Measurements from ENCODE around the gene KIFC3. TPM values are rescaled to one million over a fixed set of nuclear protein-coding genes. Genes with fewer than 3 reads are reported as not detected.

The KIFC3 gene
- total RNA-seq, 4 donors from 2014 or later, result 116 to 206 (median 164) TPM

DNA sequence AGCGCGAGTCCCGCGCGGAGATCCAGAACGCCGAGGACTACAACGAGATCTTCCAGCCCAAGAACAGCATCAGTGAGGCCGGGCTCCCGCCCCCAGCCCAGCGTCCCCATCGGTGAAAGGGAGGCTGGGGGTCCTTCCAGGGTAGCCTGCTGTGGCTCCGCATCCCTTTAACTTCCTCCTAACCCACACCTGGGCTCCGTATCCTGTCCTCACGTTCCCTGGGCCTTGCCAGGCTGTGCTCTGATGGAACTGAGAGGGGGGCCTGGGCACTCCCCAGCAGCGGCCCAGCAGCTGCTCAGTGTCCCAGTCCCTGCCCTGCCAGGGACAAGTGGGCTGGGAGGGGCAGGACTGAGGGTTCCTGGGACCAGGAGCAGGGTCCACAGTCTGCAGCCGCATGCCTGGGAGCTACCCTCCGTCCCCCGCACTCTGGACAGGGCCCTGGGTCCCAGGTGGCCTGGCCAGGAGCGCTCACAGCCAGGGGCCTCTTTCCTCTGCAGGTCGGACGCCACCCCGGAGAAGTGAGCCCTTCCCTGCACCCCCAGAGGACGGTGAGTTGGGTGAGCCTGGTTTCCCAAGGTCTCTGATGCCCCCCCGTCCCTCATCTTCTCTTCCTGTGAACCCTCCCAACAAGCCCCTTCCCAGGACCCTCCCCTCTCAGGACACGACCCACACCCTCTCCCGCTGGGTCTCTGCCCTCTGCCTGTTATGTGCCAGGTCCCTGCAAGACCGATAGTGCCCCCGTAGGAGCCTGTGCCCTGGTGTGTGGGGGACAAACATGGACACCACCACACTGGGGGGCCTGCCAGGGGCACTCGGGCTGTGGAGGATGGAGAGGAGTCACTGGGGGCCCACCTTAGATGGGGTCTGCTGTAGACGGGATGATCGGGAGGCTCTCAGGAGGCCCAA lies 48.6 kb downstream of the KIFC3 start:
- no peak for DNase-seq (ENCODE audit: low spot score in 2 of 2)

DNA sequence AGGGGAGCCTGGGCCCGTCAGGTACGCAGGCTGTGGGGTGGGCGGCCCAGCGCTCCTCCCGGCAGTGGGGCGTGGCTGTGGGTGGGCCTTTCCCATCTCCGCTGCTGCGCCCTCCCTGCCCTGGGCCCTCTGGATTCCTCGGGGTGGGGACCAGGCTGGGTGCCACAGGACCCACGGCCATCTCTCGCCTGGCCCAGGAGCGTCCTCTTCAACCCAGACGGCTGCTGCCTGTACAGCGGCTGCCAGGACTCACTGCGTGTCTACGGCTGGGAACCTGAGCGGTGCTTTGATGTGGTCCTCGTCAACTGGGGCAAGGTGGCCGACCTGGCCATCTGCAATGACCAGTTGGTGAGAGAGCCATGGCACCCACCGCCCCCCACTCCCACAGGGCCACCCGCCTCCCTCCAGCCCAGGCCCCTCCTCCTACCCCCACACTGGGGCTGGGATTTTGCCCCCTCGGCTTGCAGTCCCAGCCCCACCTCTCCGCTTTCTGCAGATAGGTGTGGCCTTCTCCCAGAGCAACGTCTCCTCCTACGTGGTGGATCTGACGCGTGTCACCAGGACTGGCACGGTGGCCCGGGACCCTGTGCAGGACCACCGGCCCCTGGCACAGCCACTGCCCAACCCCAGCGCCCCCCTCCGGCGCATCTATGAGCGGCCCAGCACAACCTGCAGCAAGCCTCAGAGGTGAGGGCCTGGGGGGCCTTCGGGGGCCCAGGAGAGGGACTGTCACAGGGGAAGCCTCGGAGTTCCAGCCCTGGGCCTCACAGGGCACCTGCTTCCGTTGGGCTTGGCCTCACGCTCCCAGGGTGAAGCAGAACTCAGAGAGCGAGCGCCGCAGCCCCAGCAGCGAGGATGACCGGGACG lies 49.5 kb downstream of the KIFC3 start:
- WGBS, 2 donors, result 81 to 85% methylated on average over 20 to 43 of the region's 44 CpGs
- TF ChIP-seq CTCF (IDR thresholded peaks at IDR 0.05), result no peak
- no peak for TF ChIP-seq POLR2A (IDR thresholded peaks at IDR 0.05)
- no peak for DNase-seq (ENCODE audit: low spot score in 2 of 2)
- no peak overlapping the region for H3K4me3 ChIP-seq (ENCODE audit: low read depth, poor library complexity, severe bottlenecking)
- intact Hi-C loops (cut with DNase I; ENCODE audit: low total_unique reads), result loop anchor here (10.0 kb wide), 2 partner anchors 112 to 242 kb away; no protein-coding TSS in a partner anchor

More for the DNA sequence above, 48.6 kb downstream of the KIFC3 start:
- 92 to 93% methylated on average over 25 to 31 of the region's 32 CpGs for WGBS, 2 donors
- no peak overlapping the region for H3K4me3 ChIP-seq (ENCODE audit: low read depth, poor library complexity, severe bottlenecking)
- TF ChIP-seq CTCF (IDR thresholded peaks at IDR 0.05) (no peak), POLR2A (IDR thresholded peaks at IDR 0.05) (no peak)
- intact Hi-C loops (cut with DNase I; ENCODE audit: low total_unique reads), result loop anchor here (10.0 kb wide), 2 partner anchors 111 to 241 kb away; no protein-coding TSS in a partner anchor

DNA sequence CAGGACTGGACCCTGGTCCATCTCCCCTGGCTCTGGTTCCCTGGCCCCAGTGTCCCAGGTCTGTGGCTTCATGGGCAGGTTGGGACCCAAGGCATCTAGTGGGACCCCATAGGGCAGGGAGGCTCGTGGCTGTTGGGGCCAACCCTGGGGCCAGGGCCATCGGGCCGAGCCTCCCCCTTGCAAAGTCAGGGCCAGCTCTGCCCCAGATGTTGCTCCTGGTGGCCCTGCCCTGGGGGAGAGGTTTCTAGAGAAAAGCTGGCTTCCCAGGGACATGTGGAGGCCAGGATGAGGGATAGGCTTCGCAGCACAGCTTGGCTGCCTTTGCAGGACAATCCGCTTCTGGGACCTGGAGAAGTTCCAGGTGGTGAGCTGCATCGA lies 50.1 kb downstream of the KIFC3 start:
- 75 to 85% methylated on average over 3 to 6 of the region's 6 CpGs for WGBS, 2 donors
- H3K4me3 ChIP-seq (ENCODE audit: low read depth, poor library complexity, severe bottlenecking), result no peak overlapping the region
- intact Hi-C loops (cut with DNase I; ENCODE audit: low total_unique reads), result loop anchor here (10.0 kb wide), 2 partner anchors 113 to 243 kb away; no protein-coding TSS in a partner anchor
- DNase-seq (ENCODE audit: low spot score in 2 of 2), result no peak
- TF ChIP-seq POLR2A (IDR thresholded peaks at IDR 0.05) (no peak), CTCF (IDR thresholded peaks at IDR 0.05) (no peak)

GRCh38 chr16:57751539-57752202 lies 50.6 kb downstream of the KIFC3 start:
- intact Hi-C loops (cut with DNase I; ENCODE audit: low total_unique reads), result loop anchor here (10.0 kb wide), 2 partner anchors 113 to 243 kb away; no protein-coding TSS in a partner anchor
- TF ChIP-seq CTCF (IDR thresholded peaks at IDR 0.05), result no peak
- no peak for TF ChIP-seq POLR2A (IDR thresholded peaks at IDR 0.05)
- H3K4me3 ChIP-seq (ENCODE audit: low read depth, poor library complexity, severe bottlenecking), result no peak overlapping the region
- no peak for DNase-seq (ENCODE audit: low spot score in 2 of 2)
- WGBS, 2 donors, result 91% methylated on average over 26 of the region's 26 CpGs

- intact Hi-C loops (cut with DNase I; ENCODE audit: low total_unique reads), result loop anchor here (10.0 kb wide), 2 partner anchors 114 to 244 kb away; no protein-coding TSS in a partner anchor
- TF ChIP-seq CTCF (IDR thresholded peaks at IDR 0.05) (no peak), POLR2A (IDR thresholded peaks at IDR 0.05) (no peak)
- no peak for DNase-seq (ENCODE audit: low spot score in 2 of 2)
- 93 to 94% methylated on average over 24 of the region's 24 CpGs for WGBS, 2 donors
- no peak overlapping the region for H3K4me3 ChIP-seq (ENCODE audit: low read depth, poor library complexity, severe bottlenecking)
Observed at GRCh38 chr16:57750796-57751538, 51.3 kb downstream of the KIFC3 start.
